Inferior parietal cortex (tissue), 1 donor: ENCODE results near the gene PLCG1.
A peak's percentile ranks its signal among the peaks of the same experiment; 100 is the strongest.
"Not testable (repeated sequence)": the region's sequence is repeated elsewhere in the genome, so short reads cannot be mapped to it uniquely, and the experiment has no call there.

Experiments
- DNase-seq: peaks from one replicate; pipeline ENCODE4 v3.0.0-alpha.2; 2016; ENCODE audit errors: extremely low spot score

Gene PLCG1

GRCh38 chr20:41136680-41137613 lies at the start of gene PLCG1:
TSS of gene PLCG1 (plus strand) at chr20:41137543. CDS start at chr20:41137642, 99 bp downstream.
- DNase-seq: peak; percentile 82

GRCh38 chr20:41087777-41088176 lies 49.6 kb upstream of the PLCG1 start:
- no peak for DNase-seq

GRCh38 chr20:41089555-41089954 lies 47.8 kb upstream of the PLCG1 start:
- no peak for DNase-seq

GRCh38 chr20:41091927-41092326 lies 45.4 kb upstream of the PLCG1 start:
- DNase-seq: no peak

- DNase-seq: no peak
These were observed 42.8 kb upstream of the PLCG1 start for GRCh38 chr20:41094353-41095055.

- DNase-seq: peak; percentile 75
These were observed 42.0 kb upstream of the PLCG1 start for GRCh38 chr20:41095110-41095969.

- no peak for DNase-seq
These were observed 38.6 kb upstream of the PLCG1 start for GRCh38 chr20:41098703-41099250.

GRCh38 chr20:41100001-41100480 lies 37.3 kb upstream of the PLCG1 start:
- DNase-seq: no peak

GRCh38 chr20:41101660-41102059 lies 35.7 kb upstream of the PLCG1 start:
- no peak for DNase-seq

GRCh38 chr20:41108531-41108930 lies 28.8 kb upstream of the PLCG1 start:
- DNase-seq: no peak

GRCh38 chr20:41110012-41110411 lies 27.3 kb upstream of the PLCG1 start:
- no peak for DNase-seq

GRCh38 chr20:41110930-41111577 lies 26.3 kb upstream of the PLCG1 start:
- no peak for DNase-seq

GRCh38 chr20:41111578-41111951 lies 25.8 kb upstream of the PLCG1 start:
- DNase-seq: no peak

GRCh38 chr20:41116282-41116956 lies 20.9 kb upstream of the PLCG1 start:
- DNase-seq: no peak

GRCh38 chr20:41118159-41118558 lies 19.2 kb upstream of the PLCG1 start:
- not testable (repeated sequence) for DNase-seq

- no peak for DNase-seq
These were observed 18.7 kb upstream of the PLCG1 start for GRCh38 chr20:41118632-41119031.

GRCh38 chr20:41119614-41120561 lies 17.5 kb upstream of the PLCG1 start:
- peak; percentile 77 for DNase-seq

- no peak for DNase-seq
These were observed 15.9 kb upstream of the PLCG1 start for GRCh38 chr20:41121399-41121798.

GRCh38 chr20:41123631-41124030 lies 13.7 kb upstream of the PLCG1 start:
- no peak for DNase-seq
